Measurements from ENCODE around the gene GALR2.

GALR2 gene

DNA sequence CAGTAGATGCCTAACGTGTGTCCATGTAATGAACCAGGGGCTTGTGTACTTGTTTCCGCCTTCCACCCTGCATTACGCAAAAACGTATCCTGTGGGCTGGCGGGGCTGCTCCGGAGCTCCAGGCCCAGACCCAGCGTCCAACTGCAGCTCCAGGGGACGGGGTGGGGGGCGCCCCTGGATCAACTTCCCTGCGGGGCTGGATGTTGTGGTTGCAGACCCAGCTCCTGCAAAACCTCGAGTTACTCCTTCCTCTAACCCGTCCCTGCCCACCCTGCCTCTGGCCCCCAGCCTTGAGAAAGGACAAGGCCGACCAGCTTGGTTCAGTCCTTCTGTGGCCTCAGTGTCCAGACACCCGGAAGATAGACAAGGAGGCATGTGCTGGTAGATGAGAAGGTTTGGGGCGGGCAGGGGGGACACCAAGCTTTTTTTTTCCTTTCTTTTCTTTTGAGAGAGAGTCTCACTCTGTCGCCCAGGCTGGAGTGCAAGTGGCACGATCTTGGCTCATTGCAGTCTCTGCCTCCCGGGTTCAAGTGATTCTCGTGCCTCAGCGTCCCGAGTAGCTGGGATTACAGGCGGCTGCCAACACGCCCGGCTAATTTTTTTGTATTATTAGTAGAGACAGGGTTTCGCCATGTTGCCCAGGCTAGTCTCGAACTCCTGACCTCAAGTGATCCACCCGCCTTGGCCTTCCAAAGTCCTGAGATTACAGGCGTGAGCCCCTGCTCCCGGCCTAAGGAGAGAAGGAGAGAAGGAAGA, 29.7 kb downstream of the GALR2 start:
- peak overlapping the region; percentile 93 for H3K4me3 ChIP-seq (ENCODE audit: low read depth, low read length)
- TF ChIP-seq, protein P1, sequence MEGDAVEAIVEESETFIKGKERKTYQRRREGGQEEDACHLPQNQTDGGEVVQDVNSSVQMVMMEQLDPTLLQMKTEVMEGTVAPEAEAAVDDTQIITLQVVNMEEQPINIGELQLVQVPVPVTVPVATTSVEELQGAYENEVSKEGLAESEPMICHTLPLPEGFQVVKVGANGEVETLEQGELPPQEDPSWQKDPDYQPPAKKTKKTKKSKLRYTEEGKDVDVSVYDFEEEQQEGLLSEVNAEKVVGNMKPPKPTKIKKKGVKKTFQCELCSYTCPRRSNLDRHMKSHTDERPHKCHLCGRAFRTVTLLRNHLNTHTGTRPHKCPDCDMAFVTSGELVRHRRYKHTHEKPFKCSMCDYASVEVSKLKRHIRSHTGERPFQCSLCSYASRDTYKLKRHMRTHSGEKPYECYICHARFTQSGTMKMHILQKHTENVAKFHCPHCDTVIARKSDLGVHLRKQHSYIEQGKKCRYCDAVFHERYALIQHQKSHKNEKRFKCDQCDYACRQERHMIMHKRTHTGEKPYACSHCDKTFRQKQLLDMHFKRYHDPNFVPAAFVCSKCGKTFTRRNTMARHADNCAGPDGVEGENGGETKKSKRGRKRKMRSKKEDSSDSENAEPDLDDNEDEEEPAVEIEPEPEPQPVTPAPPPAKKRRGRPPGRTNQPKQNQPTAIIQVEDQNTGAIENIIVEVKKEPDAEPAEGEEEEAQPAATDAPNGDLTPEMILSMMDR (conservative IDR thresholded peaks at IDR 0.05; ENCODE audit: low read depth, low read length) = no peak
- DNase-seq (ENCODE audit: low read depth) = no peak

DNA sequence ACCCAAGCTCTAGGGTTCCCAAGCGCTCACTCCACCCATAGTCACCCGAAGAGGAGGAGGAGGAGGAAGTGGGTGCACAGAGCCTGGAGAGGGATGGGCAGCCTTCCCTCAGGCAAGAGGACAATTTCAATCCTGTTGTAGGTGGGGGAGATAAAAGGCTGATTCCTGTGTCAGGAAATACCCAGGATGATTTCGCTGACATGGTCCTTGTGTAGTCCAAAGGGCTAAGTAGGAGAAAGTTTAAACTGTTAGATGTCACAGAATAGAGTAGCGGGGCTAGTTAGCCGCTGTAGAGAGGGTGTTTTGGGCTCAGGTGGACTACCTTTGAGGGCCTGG, 30.3 kb downstream of the GALR2 start:
- no peak for DNase-seq (ENCODE audit: low read depth)
- H3K4me3 ChIP-seq (ENCODE audit: low read depth, low read length) = no peak overlapping the region
- TF ChIP-seq, protein P1 (conservative IDR thresholded peaks at IDR 0.05; ENCODE audit: low read depth, low read length) = no peak

DNA sequence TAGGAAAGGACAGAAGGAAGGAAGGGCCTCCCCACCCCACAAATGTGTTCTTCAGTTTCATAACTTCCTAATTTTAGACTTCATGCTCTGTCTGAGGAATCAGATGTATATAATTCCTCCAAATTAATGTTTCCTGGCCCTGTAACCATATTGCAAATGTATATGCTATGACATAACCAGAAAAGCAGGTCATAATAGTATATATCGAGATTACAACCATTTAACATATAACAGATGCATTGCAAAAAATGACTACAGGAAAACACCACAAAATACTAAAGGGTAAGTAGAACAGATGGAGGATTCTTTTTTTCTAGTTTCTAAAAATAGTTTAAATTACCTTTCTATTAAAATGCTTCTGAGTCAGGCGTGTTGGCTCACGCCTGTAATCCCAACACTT, 32.1 kb downstream of the GALR2 start:
- H3K4me3 ChIP-seq (ENCODE audit: low read depth, low read length) = no peak overlapping the region
- DNase-seq (ENCODE audit: low read depth) = no peak
- TF ChIP-seq, protein P1 (conservative IDR thresholded peaks at IDR 0.05; ENCODE audit: low read depth, low read length) = no peak

DNA sequence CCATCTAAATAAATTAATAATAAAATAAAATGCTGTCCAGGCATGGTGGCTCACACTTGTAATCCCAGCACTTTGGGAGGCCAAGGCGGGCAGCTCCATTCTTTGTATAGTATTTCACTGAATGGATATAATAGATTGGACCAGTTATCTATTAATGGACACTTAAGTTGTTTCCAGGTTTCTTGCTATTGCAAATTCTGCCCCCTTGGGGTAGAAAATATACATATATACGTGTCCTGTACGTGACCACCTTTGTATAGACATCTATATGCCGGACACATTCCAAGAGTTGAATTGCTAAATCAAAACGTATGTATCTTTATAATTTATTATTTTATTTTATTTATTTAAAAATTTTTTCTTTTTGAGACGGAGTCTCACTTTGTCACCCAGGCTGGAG, 32.9 kb downstream of the GALR2 start:
- TF ChIP-seq, protein P1 (conservative IDR thresholded peaks at IDR 0.05; ENCODE audit: low read depth, low read length) = no peak
- no peak overlapping the region for H3K4me3 ChIP-seq (ENCODE audit: low read depth, low read length)
- DNase-seq (ENCODE audit: low read depth) = peak; percentile 33

DNA sequence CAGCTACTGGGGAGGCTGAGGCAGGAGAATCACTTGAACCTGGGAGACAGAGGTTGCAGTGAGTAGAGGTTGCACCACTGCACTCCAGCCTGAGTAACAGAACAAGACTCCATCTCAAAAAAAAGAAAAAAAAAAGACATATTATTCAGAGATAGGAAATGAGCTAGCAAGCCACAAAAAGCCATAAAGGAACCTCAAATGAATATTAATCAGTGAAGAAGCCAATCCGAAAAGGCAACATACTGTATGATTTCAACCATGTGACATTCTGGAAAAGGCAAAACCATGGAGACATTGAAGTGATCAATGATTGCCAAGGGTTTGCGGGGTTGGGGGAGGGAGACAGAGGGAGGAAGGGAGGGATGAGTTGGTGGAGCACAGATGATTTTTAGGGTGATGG, 37.4 kb downstream of the GALR2 start:
- H3K4me3 ChIP-seq (ENCODE audit: low read depth, low read length) = no peak overlapping the region
- DNase-seq (ENCODE audit: low read depth) = no peak
- TF ChIP-seq, protein P1 (conservative IDR thresholded peaks at IDR 0.05; ENCODE audit: low read depth, low read length) = no peak

DNA sequence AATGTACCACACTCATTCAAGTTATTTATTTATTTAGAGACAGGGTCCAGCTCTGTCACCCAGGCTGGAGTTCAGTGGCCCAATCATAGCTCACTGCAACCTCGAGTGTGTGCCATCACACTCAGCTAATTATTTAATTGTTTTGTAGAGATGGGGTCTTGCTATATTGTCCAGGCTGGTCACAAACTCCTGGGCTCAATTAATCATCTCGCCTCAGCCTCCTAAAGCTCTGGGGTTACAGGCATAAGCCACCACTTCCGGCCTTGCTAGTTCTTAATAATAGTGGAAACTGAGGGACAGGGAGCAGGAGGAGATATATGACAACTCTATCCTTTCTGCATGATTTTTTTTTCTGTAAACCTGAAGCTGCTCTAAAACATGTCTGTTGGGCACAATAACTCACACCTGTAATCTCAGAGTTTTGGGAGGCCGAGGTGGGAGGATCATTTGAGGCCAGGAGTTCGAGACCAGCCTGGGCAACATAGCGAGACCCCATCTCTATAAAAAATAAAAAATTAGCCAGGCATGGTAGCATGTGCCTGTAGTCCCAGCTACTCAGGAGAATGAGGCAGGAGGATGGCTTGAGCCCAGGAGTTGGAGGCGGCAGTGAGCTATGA, 40.7 kb downstream of the GALR2 start:
- DNase-seq (ENCODE audit: low read depth) = no peak
- no peak overlapping the region for H3K4me3 ChIP-seq (ENCODE audit: low read depth, low read length)
- TF ChIP-seq, protein P1 (conservative IDR thresholded peaks at IDR 0.05; ENCODE audit: low read depth, low read length) = no peak
